GM18873 (cell line): ENCODE data around the gene GAS2.

Experiments used
- ATAC-seq: cut with Tn5 transposase; IDR thresholded peaks from one replicate; pipeline ENCODE4 v1.9.1; 2021; ENCODE audit warnings: mild to moderate bottlenecking, moderate library complexity, moderate number of reproducible peaks; ENCODE audit not compliant: unreplicated experiment, low FRiP score

GAS2 gene

DNA sequence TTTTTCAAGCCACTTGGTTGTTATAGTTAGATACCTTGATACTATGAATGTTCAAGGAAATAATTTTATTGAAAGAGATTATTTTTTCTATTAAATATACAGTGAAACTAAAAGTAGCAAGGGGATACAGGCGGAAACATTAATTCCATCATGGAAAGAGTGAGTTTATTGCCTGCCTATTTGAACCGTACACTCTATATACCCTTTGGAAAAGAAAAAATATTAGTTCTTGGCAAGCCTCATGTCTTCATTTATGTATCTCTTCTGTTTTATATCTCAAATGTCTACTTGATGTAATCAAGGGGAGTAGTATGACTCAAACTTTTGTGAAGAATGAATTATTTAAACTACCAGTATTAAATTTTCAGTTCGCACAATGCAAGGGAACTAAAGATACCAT, 54.0 kb downstream of the GAS2 start:
- no peak for ATAC-seq

DNA sequence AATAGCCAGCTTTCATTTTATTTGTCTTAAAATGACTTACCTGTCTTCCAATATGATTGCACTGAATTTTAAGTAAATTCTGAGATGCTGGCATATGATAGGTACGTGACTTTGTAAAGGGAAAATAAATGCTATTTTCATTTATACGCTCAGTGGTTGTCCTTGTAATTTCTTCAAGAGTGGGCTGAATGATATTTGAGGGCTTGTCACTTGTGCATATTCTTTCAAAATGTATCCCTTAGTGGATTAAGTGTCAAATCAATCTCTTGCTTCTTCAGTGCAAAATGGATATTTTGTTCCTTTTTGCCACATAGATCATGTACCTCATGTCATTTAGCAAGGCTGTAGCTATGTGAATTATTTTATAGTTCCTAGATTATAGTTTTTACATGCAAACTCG, 56.9 kb downstream of the GAS2 start:
- ATAC-seq: no peak

DNA sequence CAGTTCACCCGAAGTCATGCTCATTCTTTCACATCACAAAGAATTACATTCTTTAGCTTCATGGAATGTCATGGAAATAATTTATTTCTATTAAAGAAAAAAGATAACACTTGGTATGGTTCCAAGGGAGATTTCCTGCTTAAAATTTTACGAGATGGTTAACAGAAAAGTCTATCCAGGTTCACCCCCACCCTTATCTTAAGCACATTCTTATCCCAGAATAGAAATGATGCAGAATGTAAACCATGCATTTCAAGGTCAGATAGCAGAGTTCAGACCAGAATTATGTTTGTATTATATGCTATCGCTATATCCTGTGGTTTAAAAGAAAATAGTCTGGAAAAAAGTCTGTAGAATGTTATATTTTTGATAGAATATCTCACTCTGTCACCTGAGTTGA, 58.7 kb downstream of the GAS2 start:
- ATAC-seq: no peak

DNA sequence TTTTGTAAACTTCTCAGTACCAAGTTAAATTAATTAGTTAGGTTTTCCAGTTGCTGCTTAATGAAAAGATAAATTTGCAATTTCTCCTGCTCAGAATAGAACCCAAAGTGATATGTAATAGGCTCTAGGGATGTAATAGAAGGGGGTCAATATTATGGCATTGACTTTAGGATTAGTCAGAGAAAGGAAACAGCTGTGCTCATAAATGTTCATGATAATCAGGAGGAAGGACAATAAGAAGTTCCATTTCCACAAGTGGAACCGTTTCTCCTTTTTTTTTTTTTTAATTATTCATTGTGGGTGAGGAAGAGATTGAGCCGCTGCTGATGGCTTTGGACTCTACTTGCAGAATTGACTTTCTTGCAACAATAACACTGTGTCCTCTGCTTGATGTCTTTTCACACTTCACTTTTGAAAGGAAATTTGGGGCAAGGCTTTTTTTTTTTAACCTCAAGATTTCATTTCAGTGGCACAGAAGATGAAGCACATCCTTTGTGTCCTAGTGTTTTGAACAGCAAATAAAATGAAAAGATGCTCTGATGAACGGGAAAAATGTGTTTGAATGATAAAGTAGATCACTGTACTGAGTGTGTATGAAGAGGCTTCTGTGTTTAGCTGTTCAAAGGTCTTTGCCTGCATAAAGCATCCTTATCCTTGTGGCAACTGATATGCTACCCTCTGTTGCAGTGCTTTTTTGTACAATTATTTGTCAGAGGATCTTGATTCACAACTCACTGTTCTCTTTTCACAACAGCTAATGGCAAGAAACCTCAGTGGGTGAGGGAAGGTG, 62.4 kb downstream of the GAS2 start:
- no peak for ATAC-seq

DNA sequence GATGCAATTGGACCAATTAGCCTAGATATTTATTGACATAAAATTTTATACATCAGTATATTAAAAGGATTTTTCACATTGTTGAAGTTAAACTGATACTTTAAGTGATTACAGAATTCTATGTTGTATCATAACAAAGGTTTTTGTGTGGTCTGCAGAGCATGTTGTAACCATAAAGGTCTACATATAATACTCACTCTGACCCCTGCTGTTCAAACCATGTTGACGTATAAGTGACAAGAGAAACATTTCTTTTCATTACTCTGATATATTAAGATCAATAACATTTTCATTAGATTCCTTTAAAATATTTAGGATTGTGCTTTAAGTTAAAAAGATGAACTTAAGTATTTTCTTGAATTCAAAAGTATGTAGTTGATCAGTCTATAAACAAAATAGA, 63.9 kb downstream of the GAS2 start:
- peak; percentile 70 for ATAC-seq

DNA sequence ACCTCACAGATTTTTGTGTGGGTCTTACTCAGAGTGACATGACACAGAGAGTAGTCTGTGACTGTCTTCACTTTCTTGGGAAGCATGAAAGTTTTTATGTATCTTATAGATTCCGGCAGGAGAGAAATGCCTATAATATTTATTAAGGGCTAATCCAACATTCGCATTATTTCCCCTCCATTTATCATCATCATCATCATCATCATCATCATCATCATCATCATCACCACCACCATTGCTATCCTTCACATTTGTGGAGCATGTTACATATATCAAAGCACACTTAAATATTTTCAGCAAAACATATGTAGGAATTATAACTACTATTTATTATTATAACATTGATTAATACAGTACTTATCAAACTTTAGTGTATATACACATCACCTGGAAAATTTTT, 66.2 kb downstream of the GAS2 start:
- ATAC-seq: no peak

DNA sequence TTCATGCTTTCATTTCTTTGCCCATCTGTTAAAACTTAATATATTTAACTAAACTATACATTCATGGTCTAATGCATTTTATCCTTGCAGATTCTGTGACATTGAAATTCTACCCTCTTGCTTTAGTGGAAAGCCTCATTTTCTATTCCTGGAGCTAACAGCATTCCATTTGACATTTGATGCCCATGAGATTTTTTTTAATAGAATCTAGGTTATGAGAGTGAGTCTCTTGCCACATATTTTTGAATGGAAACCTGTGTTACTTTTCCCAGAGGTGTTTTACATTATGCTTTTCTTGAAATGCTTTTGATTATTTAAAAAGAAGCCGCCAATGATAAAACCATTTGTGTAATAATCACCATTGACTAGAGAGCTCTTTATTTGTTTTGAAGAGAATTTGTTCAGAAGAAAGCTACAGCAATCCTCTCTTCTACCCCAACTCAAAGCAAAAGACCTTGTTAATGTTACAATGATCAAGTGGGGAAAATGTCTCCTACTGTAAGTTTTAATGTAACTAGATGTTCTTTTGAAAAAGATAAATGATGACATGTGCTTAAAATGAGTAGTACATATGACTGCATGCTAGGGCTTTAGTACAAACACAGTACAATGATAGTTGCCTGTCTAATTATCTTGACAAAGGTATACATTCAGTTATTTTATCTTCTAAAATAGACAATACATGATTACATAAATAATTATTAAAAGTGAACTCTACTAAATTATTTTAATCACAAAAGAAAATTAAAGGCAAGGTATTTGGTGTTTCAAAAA, 67.3 kb downstream of the GAS2 start:
- no peak for ATAC-seq

DNA sequence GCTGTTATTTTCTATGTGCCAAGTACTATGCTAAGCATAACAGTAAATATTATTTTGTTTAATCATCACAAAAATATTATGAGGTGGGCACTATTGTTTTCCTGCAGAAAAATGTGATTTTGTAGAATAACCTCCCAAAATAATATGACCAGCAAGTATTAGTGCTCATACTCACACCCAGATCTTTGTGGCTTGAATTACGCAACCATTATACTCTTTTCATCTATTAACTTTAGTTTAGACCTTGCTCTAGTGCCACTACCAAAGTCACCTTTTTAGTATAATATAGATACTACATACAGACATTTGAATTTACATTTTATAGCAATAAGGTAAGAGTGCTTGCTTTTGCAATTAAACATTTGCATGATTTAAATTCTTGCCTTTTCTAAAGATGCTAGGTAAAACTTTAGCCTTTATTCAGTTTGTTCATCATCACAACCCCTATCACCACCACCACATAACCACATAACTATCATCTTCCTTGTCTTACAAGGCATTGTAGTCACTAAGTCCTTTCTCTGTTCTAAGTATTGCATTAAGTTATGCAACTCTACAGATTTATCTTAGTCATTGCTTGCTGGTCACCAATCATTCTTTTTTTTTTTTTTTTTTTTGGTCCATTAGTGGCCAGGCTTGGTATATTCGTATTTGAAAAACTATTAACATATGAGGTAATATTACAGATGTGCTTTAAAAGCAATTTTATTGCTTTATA, 68.4 kb downstream of the GAS2 start:
- no peak for ATAC-seq

DNA sequence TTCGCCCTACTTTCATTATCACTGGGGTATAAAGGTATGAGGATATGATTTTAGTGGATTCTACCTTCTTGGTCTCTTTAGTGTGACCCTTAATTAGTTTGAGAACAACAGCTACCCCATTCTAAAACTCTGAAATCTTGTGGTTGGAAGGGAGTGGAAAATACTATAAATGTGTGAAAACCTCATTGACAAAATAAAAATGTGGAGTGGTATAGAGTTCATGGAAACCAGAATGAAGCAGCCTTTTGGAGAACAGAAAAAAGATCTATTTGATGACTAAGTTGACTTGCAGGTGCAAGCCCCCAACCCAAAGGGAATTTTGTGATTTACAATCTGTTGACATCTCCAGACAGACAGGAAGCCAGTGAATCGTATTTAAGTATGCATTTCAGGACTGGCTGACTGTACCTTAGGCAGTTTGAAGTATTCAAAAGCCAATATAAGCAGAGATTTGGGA, 75.8 kb downstream of the GAS2 start:
- ATAC-seq: no peak

DNA sequence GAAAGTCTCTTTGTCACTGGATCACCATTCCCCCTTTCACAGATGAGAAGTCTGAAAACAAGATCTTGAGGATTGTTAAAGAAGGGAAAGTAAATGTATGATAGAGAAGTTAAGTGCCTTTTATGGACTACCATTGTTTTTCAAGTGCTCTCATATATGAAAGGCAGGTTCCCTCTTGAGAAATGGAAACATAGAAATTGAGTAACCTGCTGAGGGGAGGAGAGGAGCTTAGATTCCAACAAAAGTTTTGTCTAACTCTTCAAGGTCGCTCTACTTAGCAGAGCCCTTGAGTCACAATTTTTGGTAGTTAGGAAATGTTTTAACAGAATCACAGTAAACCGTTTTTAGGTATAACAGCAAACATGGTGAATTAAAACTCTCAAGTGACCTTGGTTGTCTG, 83.1 kb downstream of the GAS2 start:
- ATAC-seq: no peak

DNA sequence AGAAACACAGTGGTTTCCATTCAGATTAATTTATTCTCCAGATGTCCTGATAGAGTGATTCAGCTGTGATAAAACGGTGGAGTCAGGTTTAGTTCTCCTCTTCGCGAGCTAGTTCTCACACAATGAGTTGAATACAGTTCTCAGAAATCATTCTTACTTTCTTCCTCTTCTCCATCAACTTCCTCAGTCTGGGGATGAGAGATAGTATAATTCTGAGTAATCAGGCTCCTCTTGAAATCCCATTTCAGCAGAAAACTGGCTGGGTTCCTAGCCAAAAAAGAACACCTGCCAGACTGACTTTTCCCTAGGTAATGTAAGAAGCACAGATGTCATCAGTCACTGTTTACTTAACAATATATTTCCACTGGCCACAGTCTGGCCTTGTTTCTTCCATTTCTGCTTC, 86.5 kb downstream of the GAS2 start:
- ATAC-seq: no peak

DNA sequence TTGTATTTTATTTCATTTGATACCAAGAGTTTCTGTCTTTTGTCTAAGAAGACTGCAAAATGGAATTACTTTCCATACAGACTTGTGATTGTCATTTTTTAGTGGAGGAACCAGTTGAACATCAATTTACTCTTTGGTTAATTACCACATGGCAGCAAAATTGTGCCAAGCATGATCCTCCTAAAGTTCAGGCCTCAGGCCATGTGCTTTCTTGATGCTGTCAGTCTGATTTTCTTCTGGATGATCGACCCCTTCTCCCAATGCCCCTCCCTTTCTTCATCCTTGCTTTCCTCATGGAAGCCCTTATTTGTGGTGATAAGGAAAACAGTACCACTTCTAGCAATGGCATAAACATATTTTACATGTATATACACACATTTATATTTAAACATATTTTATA, 87.0 kb downstream of the GAS2 start:
- no peak for ATAC-seq

DNA sequence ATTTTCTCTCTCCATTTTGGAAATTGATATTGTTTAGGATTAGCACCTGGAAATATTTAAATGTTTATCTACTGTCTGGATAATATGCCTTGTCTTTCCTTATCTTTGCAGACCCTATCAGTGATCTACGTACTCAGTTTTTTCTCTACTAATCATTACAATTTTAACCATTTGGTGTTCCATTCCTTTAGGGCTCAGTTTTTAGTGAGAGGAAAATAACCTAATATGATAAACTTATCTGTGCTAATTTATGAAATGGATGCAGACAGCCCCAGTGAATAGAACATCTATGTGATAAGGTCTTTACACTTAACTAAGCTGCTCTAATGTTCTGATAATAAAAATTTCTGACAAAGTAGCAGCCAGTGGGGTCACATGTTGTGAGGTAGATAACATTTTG, 94.7 kb downstream of the GAS2 start:
- ATAC-seq: no peak

DNA sequence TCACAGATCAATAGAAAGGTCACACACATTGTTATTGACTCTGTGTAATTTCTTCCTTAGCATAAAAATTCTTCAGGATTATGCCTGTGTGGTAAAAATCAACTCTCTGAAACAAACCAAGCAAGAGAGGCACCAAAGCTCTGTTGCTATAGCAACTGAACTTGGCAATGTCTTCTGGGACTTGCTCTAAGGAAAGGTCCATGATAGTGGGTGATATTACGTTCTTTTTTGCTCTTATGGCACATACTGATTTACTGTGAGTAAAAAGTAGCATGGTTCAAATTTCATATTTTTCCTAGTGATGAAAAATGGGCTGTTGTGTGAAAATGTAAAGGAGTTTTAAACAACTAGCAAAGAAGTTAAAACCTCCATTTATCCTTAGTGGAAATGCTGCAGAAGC, 96.8 kb downstream of the GAS2 start:
- no peak for ATAC-seq

DNA sequence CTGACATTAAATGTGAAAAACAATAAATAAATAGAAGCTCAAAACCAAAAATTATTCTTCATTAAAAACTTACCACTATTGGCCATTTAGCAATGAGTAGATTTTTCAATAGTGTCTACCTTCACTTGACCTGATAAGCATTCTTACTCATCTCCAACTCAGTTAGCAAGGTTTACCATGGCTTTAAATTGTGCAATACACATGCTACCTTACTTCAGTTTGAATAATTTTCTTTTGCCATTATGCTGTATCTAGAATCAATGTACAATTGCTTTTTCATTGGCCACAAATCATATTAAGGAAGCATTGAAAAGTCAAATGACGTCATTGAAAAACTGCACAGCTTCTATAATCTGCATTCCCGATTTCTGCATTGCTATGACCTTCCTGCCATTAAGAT, 98.3 kb downstream of the GAS2 start:
- no peak for ATAC-seq

DNA sequence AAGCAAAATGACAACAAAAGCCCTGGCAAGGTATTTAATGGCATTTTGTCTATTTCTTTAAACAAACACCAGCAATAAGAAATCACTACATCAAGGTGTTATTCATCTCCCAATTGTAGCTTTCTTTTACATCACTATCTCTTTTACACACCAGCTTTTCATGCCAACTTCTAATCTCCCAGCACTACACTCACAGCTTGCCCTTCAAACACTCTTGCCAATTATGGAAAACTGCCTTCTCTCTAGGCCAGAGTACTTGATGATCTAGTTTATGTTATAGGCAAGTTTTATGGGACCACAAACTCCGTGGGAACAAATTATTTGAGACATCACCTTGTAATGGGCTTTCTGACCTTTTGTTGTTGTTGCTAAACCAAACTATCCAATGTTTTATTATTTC, 101.9 kb downstream of the GAS2 start:
- no peak for ATAC-seq

DNA sequence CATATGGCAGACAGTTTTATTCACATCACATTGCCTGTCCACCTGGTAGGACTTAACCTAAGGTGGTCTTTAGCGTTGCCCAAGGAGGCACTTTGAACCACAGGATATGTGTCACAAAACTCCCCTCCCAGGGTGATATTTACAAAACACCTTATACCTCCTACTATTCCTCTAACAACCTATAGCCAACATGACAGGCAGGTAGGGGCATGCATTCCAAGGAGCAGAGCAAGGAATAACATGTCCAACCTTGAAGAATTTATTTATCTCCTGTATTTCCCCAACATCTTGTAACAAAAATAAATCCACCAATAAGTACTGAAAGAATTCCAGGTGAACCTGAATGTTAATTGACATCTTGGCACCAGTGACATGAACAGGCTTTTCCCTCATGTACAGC, 102.7 kb downstream of the GAS2 start:
- no peak for ATAC-seq

DNA sequence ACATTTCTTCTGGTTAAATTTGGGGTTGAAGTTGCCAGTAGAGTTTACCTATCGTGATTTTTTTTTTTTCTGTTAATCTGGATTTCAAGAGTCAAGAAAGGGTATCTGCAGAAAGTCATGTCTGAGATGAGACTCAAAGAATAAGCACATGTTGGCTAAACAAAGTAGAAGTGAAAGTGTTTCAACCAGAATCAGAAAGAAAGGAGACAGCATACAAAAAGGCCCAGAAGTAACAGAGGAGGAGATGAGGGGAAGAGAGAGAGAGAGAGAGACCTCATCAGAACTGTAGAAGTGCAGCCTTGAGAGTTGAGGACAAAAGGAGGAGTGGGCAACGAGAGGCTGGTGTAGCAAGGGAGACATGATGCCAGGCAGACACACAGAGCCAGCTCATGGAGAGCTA, 108.3 kb downstream of the GAS2 start:
- ATAC-seq: no peak

DNA sequence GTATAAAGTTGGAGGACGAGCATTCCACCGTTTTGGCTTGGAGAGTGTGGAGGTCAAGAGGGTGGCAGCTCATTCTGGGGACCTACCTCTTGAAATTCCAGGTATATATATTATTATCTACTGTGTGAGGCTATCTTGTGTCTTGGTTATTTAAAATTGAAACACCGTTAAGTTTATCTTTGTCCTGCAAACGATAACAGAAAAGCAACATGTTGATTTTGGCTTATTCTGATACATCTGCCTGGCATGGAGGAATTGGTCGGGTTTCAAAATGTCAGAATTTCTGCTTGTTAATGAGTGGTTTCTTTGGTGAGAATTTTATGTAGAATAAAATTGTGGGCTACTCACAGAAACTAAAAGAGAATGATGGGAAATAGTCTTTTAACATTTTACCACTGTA, 108.8 kb downstream of the GAS2 start:
- ATAC-seq: no peak

DNA sequence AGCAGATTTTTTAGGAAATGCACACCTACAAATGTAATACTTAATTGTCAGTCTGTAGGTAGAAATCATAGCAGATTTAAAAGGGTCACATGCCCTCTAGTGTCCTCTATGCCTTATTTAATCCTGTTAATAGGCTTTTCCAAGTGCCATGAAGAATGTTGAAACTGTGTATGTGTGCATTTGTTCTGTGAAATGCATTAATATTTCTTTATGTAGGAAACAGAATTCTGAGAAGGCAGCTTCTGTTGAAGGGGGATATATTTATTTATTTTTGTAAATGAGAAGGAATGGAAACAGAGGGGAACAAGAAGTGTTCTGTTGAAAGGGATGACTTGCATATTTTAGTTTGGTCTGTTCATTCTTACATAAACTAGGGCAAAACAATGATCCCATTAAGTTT, 112.2 kb downstream of the GAS2 start:
- ATAC-seq: no peak

DNA sequence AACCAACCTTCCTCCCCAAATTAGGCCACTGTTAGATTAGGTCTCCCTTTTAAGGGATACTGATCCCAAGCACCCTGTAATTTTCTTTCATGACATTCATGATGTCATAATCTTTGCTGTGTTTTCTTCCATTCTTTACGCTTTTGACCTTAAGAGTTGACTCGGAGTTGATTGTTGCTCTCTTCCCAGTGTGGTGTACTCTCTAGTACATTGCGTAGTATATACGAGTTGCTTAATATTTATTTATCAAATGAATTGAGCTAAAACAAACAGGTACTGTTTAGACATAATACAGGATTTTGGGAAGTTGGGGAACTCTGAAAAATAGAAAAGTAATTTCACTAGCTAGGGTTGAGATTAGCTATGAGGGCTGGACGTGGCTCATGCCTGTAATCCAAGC, 113.4 kb downstream of the GAS2 start:
- no peak for ATAC-seq
